ENCODE results near the gene SMG6. TPM values are rescaled to one million over a fixed set of nuclear protein-coding genes. Genes with fewer than 3 reads are reported as not detected.

The SMG6 gene
- total and polyA plus RNA-seq, 2 of the 13 experiments (the other 11 are each of a cell fraction or from before 2014, with no cell fraction given): 4.6 to 14.6 TPM

DNA sequence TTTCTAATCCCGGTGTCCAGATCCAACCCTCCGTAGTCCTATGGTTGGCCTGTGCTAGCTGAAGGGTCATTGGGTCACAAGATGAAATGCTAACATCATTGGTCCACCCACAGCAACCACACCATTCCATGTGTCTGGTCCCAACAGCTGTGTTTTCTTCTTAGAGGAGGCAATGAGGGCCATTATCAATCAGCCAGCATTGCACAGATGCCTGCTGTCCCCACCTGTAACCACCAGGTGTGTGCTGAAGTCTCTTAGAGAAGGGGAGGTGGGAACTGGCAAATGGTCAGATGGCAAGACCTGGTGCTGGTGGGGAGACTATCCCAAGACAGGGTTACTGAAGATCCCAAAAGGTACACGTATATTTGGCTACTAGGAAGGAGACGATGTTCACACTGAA lies 211.3 kb downstream of the SMG6 start:
- intact Hi-C loops (cut with micrococcal nuclease; ENCODE audit: unreplicated experiment): no loop called here
- CTCF ChIA-PET (ENCODE audit: low intra/inter-chr PET ratio, low total read pairs): no interaction called here
- no peaks in the 10 kb centered on the region for H4K20me1 ChIP-seq (ENCODE audit: insufficient read depth, low read length)

More for the DNA sequence above, 211.3 kb downstream of the SMG6 start:
- Histone ChIP-seq H3K27me3 (ENCODE audit: control insufficient read depth in 1 of 2, insufficient read depth in 2 of 2, low read length in 2 of 2) (no peaks in the 10 kb centered on the region), H2AFZ (ENCODE audit: low read length) (no peak overlapping the region), H3K36me3 (replicated peaks in 1 of 2; ENCODE audit: control insufficient read depth in 1 of 2, insufficient read depth in 2 of 2, low read length in 2 of 2) (peaks cover 0 to 5% of the 10 kb centered on the region in 2 experiments; a peak in 2 of 5 replicates), H3K4me2 (ENCODE audit: low read depth, low read length) (no peak overlapping the region), H3K27ac (ENCODE audit: extremely low read length, insufficient read depth, low read length) (no peak overlapping the region), H3K79me2 (ENCODE audit: insufficient read depth, low read length) (no peaks in the 10 kb centered on the region), H3K9me3 (ENCODE audit: low read length) (no peaks in the 10 kb centered on the region), H3K4me1 (ENCODE audit: insufficient read depth, low read length) (peaks cover 47% of the 10 kb centered on the region), H3K4me3 (replicated peaks in 1 of 3; ENCODE audit: insufficient read depth in 1 of 3, low read depth in 2 of 3, low read length in 3 of 3) (no peak overlapping the region), H3K9ac (ENCODE audit: insufficient read depth, low read depth, low read length) (no peak overlapping the region)
- no TSS peak for BruUV-seq (replicated peaks)
- in situ Hi-C loops (cut with HindIII; ENCODE audit: extremely low pct_ligation_motif_present, low pct_unique_long_range_greater_than_20kb): no loop called here
- ATAC-seq: no peak
- FAIRE-seq: no peak
- no peak for DNase-seq (ENCODE audit: low spot score)
- 98% methylated on average over 2 of the region's 4 CpGs for WGBS (ENCODE audit: low lambda C conversion rate)
- POLR2A ChIA-PET: no interaction called here
- TF ChIP-seq ZNF644 (CRISPR knock-in tag; IDR thresholded peaks at IDR 0.05; ENCODE audit: low read depth) (no peak), ZNF546 (CRISPR knock-in tag; conservative IDR thresholded peaks at IDR 0.05) (no peak), MED1 (CRISPR knock-in tag; IDR thresholded peaks at IDR 0.05) (no peak), ZNF660 (CRISPR knock-in tag; IDR thresholded peaks at IDR 0.05; ENCODE audit: borderline replicate concordance, low read depth) (no peak), SMARCC2 (IDR thresholded peaks at IDR 0.05) (no peak), FOXA3 (CRISPR knock-in tag; IDR thresholded peaks at IDR 0.05) (no peak), PRMT3 (CRISPR knock-in tag; IDR thresholded peaks at IDR 0.05; ENCODE audit: borderline replicate concordance, low read depth) (no peak)
- TF ChIP-seq, protein P1, sequence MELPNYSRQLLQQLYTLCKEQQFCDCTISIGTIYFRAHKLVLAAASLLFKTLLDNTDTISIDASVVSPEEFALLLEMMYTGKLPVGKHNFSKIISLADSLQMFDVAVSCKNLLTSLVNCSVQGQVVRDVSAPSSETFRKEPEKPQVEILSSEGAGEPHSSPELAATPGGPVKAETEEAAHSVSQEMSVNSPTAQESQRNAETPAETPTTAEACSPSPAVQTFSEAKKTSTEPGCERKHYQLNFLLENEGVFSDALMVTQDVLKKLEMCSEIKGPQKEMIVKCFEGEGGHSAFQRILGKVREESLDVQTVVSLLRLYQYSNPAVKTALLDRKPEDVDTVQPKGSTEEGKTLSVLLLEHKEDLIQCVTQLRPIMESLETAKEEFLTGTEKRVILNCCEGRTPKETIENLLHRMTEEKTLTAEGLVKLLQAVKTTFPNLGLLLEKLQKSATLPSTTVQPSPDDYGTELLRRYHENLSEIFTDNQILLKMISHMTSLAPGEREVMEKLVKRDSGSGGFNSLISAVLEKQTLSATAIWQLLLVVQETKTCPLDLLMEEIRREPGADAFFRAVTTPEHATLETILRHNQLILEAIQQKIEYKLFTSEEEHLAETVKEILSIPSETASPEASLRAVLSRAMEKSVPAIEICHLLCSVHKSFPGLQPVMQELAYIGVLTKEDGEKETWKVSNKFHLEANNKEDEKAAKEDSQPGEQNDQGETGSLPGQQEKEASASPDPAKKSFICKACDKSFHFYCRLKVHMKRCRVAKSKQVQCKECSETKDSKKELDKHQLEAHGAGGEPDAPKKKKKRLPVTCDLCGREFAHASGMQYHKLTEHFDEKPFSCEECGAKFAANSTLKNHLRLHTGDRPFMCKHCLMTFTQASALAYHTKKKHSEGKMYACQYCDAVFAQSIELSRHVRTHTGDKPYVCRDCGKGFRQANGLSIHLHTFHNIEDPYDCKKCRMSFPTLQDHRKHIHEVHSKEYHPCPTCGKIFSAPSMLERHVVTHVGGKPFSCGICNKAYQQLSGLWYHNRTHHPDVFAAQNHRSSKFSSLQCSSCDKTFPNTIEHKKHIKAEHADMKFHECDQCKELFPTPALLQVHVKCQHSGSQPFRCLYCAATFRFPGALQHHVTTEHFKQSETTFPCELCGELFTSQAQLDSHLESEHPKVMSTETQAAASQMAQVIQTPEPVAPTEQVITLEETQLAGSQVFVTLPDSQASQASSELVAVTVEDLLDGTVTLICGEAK (IDR thresholded peaks at IDR 0.05): no peak
- TF ChIP-seq, protein P1 (CRISPR knock-in tag; IDR thresholded peaks at IDR 0.05): no peak
- TF ChIP-seq, protein P2, sequence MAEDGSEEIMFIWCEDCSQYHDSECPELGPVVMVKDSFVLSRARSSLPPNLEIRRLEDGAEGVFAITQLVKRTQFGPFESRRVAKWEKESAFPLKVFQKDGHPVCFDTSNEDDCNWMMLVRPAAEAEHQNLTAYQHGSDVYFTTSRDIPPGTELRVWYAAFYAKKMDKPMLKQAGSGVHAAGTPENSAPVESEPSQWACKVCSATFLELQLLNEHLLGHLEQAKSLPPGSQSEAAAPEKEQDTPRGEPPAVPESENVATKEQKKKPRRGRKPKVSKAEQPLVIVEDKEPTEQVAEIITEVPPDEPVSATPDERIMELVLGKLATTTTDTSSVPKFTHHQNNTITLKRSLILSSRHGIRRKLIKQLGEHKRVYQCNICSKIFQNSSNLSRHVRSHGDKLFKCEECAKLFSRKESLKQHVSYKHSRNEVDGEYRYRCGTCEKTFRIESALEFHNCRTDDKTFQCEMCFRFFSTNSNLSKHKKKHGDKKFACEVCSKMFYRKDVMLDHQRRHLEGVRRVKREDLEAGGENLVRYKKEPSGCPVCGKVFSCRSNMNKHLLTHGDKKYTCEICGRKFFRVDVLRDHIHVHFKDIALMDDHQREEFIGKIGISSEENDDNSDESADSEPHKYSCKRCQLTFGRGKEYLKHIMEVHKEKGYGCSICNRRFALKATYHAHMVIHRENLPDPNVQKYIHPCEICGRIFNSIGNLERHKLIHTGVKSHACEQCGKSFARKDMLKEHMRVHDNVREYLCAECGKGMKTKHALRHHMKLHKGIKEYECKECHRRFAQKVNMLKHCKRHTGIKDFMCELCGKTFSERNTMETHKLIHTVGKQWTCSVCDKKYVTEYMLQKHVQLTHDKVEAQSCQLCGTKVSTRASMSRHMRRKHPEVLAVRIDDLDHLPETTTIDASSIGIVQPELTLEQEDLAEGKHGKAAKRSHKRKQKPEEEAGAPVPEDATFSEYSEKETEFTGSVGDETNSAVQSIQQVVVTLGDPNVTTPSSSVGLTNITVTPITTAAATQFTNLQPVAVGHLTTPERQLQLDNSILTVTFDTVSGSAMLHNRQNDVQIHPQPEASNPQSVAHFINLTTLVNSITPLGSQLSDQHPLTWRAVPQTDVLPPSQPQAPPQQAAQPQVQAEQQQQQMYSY (CRISPR knock-in tag; IDR thresholded peaks at IDR 0.05): no peak
- TF ChIP-seq, protein P3, sequence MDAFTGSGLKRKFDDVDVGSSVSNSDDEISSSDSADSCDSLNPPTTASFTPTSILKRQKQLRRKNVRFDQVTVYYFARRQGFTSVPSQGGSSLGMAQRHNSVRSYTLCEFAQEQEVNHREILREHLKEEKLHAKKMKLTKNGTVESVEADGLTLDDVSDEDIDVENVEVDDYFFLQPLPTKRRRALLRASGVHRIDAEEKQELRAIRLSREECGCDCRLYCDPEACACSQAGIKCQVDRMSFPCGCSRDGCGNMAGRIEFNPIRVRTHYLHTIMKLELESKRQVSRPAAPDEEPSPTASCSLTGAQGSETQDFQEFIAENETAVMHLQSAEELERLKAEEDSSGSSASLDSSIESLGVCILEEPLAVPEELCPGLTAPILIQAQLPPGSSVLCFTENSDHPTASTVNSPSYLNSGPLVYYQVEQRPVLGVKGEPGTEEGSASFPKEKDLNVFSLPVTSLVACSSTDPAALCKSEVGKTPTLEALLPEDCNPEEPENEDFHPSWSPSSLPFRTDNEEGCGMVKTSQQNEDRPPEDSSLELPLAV (CRISPR knock-in tag; conservative IDR thresholded peaks at IDR 0.05; ENCODE audit: low read depth): no peak

All from HepG2 (cell line).